Fibroblast of upper back skin (primary cell): ENCODE results near the gene RNF130.
"Not testable (repeated sequence)": the region's sequence is repeated elsewhere in the genome, so short reads cannot be mapped to it uniquely, and the experiment has no call there.

ENCODE experiments used
- DNase-seq: peaks from one replicate; pipeline ENCODE4 v3.0.0-alpha.2; 2013

The RNF130 gene

DNA sequence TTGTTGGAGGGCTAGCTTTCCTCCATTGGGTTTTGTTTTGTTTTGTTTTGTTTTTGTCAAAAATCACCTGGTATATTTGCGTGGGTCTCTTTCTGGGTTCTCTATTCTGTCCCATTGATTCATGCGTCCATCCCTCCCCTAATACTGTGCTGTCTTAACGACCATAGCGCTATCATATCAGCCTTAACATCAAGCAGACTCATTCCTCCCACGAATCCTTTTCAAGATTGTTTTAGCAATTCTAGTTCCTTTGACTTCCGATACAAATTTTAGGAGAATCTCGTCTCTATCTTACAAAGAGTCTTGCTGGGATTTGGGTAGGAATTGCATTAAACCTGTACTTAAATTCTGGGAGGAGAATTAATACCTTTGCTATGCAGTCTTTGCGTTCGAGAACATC lies 31.1 kb upstream of the RNF130 start:
- no peak for DNase-seq

DNA sequence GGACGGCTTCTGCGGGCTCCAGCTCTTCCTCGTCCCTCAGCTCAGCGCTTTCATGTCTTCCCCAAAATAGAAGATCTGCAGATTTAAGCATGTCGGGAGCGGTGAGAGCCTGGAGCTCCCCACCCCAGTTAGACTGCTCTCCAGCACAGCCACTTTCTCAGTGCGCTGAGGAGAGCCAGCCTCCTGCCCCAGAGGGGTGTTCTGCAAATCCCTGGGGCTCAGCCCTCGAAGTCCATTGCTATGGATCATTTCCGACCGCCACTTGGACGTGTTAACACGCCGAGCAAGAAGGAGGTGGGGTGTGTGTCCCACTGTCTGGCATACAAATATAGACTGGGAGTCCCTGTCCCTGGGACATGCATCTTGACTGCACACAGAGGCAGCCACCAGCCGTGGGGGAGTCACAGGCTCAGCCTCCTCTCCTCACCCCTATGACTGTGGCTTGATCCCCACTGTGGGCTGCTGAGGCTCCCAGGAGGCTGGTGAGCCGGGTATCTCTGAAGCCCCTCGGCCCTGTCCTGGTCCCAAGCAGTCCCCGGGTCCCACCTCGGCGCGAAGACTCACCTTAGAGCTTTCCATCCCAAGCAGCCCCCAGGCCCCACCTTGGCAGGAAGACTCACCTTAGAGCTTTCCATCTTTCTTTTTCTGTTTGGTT lies 30.0 kb upstream of the RNF130 start:
- no peak for DNase-seq

DNA sequence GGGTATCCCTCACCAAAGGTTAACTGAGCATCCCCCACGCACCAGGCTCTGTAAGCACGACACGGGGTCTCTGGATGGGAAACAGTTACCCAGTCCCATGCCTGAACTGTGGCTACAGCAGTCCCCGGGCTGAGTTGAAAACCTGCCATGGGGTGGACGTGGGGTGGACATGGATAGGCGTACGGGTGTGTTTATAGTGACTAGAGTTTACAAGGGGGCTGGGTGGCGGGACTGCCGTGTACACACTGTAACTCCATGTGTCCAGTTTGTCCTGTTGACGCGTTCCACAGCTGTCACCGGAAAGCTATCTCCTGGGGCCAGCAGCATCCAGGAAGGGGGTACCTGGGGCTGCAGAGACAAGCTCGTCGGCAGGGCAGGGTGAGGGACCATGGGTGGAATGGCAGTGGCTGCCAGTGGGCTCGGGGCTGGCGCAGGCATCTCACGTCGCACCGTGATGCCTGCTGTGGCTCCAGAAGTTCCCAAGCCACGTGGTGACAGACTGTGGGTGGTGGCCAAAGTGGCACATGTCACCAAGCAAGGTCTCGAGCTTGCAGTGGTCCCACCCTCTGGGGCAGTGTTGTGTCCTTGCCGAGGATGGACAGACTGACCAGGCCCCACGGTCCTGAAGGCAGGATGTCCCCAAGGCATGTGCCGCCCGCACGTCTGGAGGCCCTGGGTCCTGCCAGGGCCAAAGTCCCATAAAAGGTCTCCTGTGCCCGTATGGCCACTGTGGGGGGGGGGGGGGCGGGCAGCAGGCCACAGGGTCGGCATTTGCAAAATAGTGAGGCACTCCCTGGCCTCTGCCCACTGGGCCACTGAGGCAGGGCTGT lies 29.3 kb upstream of the RNF130 start:
- DNase-seq = no peak

DNA sequence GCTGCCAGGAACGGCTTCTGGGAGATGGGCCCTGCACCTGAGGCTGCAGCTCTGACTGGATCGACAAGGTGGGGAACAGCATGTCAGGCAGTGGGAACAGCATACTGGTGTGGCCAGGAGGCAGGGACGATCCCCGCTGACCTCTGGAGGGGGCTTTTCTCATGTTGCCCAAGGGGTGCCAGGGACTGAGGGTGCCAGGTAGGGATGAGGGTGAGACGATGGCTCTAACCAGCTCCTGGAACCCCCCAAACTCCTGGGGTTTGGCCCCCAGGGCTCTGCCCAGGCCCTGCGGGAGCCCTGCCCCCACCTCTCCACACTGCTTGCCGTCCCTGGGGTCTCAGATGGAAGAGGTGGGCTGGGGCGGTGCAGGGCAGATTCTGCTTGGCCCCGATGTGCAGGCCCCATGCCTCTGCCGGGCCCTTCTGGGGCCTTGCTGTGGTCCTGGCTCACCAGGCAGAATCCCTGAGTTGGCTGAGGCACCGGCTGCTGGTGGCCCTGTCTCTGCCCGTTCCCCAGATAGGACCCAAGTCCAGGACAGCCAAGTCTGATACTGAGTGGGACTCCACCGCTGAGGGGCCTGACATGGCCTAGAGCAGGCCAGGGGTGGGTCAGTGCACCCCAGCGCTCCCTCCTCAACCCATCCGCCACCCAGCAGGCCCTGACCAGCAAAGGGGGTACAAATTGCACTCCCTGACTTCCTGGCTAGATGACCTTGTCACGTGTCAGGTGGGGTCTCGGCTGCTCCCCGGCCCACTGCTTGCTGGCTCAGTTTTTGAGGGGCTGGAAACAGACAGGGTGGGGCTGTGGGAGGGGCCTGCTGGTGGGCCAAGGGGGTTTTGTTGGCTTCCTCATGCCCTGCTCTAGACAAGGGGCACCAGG lies 28.4 kb upstream of the RNF130 start:
- no peak for DNase-seq

DNA sequence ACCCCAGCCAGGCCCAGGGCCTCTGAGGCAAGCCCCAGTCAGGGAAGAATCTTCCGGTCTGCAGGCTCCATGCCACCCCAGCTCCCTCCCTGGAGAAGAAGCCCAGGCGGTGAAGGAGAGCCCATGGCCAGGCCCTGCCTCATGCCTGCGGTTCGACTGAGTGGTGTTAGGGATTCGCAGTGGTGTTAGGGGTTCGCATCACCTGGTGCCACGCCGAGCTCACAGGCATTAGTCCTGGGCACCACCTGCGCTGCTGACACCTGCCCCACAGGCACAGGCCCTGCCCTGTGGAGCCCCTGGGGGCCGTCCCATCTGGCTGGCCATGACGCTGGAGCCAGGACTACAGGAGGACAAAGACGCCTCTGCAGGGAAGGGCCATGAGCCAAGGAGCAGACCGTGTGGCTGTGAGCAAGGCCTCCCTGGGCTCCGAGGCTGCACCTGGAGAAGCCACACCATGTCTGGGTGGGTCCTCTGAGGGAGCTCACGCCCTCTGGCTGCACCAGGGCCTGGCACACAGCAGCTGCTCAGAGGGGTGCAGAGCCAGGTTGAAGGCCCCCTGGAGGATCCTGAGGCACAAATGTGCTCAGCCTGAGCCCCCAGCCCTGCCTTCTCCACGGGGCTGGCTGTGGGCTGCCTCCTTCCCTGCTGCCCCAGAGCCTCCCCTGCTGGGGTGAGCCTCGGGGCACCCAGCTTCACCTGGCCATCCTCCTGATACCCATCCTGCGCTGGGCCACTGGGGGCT lies 27.6 kb upstream of the RNF130 start:
- no peak for DNase-seq

DNA sequence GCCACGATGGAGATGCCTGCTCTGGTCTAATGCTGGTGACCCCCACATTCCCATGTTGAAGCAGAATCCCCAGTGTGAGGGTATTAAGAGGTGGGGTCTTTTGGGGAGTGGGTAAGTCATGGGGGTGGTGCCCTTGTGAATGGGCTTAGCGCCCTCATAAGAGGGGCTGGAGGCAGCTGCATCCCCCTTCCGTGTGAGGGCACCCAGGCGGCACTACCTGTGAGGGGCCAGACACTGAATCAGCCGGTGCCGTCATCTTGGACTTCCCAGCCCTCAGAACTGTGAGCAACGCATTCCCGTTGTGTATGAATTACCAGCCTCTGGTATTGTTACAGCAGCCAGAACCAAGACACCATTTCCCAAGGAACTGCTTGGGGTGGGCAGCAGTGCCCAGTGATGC lies 27.0 kb upstream of the RNF130 start:
- no peak for DNase-seq

DNA sequence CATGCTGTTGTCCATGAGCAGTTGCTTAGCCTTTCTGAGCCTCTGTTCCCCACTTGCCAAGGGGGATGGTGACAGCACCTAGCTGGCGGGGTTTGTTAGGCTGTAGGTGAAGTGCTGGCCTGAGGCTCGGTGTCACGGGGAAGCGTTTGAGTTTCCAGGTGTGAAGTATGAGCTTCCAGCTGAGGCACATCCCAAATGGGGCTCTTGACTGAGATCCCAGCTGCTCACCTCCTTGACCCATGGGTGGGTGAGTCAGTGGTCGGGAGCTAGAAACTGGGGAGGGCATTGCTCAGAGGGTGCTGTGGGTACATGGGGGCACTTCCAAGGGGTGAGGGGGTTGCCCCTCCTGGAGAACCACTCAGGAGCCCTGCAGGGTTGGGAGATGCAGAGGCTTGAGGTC lies 26.4 kb upstream of the RNF130 start:
- DNase-seq = no peak

DNA sequence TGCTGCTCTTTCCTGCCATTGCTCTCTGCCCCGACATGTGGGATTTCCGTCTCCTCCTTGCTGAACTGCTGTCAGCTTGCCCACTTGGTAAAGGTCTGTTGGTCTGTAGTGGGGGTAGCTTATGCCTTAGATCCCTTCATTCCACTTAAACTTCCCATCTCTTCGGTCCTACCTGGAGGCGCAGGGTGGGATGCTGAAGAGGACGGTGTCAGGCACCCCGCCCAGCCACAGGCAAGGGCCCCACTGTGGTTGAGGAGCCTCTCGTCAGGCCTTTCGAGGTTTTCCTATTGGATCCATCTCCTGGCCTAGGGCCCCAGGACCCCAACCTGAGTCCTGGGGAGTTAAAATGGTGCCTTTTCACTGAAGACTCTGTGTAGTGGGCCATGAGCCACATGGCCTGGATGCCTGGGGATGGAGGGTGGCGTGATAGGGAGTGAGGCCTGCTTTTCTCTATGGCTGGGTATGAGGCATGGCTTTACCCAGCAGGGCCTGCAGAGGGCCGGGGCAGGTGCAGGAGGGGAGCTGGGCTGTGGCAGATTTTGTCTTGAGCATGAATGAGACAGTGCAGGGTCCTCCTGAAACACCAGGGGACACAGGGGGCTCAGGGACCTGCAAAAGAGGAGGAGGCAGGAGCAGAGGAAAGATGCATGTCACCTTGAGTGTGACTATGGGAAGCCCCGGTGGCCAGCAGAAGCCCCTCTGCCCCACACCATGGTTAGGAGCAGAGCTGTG lies 25.8 kb upstream of the RNF130 start:
- no peak for DNase-seq

DNA sequence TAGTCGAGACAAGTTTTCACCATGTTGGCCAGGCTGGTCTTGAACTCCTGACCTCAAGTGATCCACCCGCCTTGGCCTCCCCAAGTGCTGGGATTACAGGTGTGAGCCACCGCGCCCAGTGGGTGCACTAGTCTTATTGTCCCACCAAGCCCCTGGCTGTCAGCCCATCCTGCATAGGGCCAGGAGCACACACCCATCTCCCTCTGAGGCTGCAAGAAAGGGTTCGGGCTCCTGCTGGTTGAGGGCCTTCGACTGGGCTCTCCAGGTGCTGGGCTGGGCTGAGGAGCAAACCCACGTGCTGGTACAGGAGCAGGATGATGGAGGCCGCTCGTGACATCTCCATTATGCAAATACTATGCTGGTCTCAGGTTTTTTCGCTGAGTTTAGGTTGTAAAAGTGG lies 25.1 kb upstream of the RNF130 start:
- no peak for DNase-seq

DNA sequence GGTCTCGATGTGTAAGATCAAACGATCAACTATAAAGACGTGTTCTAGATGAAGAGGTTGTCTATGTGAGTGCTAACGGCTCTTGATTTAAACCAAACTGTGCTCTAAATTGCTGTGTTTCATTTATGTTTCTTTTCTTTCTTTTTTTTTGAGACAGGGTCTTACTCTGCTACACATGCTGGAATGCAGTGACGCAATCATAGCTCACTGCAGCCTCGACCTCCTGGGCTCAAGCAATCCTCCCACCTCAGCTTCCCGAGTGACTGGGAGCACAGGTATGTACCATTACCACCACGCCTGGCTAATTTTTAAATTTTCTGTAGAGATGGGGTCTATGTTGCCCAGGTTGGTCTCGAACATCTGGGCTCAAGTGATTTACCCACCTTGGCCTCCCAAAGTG lies 24.0 kb upstream of the RNF130 start:
- DNase-seq = no peak

DNA sequence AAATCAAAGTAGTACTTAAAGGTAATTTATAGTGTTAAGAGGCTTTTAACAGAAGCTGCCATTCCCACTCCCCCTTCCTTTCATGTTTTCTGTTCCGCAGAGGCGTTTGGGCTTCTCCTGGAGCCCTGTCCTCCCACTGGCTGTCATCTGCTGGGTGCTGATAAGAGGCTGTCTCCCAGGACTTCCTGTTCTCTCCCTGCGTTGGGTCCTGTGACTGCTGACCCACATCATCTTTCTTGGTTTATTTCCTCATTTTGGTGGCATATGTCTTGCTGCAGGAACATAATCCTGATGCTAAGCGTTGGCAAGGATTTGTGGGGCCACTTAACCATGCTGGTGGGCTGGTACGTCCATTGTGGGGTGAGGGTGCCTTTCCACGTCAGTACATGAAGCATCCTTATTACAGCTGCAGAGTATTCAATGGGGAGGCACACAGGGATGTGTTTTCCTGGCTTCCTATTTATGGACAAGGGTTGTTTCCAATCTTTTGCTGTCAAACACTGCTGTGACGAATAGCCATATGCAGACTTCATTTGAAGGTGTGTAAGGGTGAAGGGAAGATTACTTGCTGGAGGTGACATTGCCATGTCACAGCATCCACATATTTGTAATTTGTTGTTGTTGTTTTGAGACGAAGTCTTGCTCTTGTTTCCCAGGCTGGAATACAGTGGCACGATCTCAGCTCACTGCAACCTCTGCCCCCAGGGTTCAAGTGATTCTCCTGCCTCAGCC lies 22.3 kb upstream of the RNF130 start:
- no peak for DNase-seq

DNA sequence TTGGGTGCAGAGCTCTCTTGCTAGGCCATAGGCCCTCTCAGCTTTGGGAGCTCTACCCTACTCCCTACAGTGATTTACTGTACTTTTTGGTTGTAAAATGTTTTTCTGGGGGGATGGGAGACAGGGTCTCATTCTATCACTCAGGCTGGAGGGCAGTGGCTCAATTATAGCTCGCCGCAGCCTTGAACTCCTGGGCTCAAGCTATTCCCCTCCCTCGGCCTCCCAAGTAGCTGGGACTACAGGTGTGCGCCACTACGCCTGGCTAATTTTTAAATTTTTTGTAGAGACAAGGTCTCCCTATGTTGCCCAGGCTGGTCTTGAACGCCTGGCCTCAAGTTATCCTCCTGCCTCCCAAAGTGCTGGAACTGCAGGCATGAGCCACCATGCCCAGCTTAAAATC lies 21.7 kb upstream of the RNF130 start:
- DNase-seq = no peak

DNA sequence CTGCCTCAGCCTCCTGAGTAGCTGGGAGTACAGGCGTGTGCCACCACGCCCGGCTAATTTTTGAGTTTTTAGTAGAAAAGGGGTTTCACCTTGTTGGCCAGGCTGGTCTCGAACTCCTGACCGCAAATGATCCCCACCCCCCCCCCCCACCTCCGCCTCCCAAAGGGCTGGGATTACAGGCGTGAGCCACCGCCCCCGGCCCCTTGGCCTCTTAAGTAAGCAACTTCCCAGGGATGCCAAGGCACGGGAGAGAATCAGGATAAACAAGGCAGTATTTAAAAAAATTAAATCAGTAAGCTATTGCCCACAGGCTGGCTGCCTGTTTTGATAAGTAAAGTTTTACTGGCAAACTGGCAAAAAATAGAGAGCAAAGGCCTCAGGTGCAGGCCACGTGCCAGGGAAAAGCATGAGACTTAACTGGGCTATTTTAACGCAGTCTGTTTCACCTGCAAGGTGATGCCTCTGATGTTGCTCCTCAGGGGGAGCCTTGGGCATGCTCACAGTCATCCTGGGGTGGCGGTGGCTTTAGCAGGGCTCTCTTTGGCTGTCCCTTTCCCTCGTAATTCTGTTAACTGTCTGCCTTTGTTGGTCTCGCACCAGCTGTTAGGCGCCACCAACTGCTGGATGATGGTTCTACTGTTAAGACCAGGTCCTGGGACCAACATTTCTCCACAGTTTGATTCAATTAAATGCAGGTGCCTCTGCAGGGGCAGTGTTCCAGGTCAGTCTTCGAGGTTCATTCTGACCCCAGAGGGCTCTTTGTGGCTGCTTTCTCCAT lies 19.4 kb upstream of the RNF130 start:
- peak; percentile 23 for DNase-seq

DNA sequence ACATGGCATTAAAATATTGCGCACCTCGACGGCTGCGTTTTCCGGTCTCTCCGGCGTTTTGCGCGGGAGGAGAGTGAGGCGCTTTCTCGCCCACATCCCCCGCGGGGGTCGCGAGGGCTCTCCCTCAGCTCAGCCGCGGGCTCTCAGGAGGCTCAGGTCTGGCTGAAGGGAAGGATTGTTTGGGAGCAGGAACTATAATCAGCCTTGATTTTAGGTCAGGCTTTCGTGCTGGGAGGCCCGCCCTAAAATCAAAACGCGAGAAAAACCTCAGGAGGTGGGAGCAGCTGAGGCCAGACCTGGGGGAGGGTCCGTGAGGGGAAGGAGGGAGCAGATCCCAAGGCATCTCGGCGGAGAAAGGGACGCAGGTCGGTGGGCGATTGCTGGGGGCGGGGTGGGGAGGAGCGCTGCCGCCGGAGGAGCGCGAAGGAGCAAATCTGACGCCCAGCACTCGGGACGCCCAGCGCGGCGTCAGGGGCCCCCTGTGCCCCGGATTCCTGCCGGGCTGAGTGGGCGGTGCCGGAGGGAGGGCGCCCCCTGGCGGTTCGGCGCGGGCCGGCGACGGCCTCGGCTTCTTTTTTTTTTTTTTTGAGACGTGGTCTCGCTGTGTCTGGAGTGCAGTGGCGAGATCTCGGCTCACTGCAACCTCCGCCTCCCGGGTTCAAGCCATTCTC lies 18.7 kb upstream of the RNF130 start:
- peak; percentile 72 for DNase-seq

DNA sequence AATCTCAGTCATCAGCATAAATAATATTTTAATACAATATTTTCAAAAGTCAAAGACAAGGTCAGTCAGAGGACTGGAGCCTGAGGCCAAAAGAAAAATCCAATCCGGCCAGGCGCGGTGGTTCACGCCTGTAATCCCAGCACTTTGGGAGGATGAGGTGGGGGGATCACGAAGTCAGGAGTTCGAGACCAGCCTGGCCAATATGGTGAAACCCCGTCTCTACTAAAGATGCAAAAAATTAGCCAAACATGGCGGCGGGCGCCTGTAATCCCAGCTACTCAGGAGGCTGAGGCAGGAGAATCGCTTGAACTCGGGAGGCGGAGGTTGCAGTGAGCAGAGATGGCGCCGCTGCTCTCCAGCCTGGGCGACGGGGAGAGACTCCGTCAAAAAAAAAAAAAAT lies 18.1 kb upstream of the RNF130 start:
- not testable (repeated sequence) for DNase-seq

DNA sequence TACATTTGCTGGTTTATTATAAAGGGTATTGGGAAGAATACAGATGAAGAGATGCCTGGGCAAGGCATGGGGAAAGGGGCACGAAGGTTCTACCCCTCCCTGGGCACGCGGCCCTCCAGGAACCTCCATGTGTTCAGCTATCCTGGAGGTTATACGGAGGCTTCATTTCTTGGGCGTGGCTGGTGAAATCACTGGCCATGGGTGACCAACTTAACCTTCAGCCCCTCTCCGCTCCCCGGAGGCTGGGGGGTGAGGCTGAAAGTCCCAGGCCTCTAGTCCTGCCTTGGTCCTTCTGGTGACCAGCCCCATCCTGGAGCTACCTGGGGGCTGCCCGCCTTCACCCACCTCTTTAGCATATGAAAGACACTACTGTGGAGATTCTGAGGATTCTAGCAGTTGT lies 17.0 kb upstream of the RNF130 start:
- DNase-seq = no peak

DNA sequence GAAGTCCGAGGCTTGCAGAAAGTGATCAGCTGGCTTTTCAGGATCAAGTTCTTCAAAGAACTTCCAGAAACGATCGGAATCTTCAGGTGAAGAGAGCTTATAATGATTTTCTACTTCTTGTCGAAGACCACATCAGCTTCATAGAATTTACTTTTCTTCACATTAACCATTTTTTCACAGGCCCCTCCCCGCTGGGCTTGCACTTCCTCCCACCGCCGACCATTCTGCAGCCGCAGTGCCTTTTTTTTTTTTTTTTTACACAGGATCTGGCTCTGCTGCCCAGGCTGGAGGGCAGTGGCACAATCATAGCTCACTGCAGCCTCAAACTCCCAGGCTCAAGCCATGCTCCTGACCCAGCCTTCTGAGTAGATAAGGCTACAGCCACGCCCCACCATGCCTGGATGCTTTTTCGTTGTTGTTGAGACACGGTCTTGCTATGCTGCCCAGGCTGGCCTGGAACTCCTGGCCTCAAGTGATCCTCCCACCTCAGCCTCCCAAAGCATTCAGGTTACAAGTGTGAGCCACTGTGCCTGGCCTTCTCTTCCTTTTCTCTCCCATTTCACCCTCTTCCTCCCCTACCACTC lies 15.3 kb upstream of the RNF130 start:
- no peak for DNase-seq

DNA sequence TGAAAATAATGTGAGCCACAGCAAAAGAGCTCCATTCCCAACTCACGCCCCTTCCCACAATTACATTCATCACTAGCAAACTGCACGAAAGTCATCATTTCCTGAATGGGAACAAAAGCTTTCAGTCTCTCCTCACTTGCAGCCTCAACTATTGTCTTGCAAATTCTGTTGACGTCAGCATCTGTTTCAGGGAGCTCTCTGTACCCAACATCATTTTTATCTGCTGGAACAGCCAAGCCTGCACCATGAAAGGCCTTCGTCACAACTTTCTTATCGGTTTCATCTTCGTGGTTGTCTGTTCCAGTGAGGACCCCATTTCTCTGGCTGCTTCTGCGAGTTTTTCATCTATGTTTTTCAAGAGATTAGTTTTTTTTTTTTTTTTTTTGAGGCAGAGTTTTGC lies 14.3 kb upstream of the RNF130 start:
- DNase-seq = no peak
